Activated B cell treated with CpG ODN at 0.5 μM for 24 hours (primary cell): ENCODE data around the gene ARHGEF25. TPM values are rescaled to one million over a fixed set of nuclear protein-coding genes. Genes with fewer than 3 reads are reported as not detected.

Experiments
- ATAC-seq: fragments of 200-7000 bp; cut with Tn5 transposase; one replicate; pipeline ENCODE4 v1.10.0; 2021; ENCODE audit warnings: low read depth, mild to moderate bottlenecking, moderate library complexity
- CTCF ChIA-PET: fragments of 350-600 bp; sonication (Branson Sonifier 250); formaldehyde crosslinking; loops from one replicate; lab custom pipeline; 2021; ENCODE audit warnings: antibody characterized with exemption; lab: Charles Lee
- POLR2A ChIA-PET: fragments of 350-600 bp; sonication (Branson Sonifier 250); formaldehyde crosslinking; loops from one replicate; lab custom pipeline; 2021; ENCODE audit warnings: antibody characterized with exemption; lab: Charles Lee
- DNase-seq: peaks from one replicate; pipeline ENCODE4 v3.0.0; 2022
- H3K27ac Mint-ChIP-seq: one replicate; pipeline ENCODE4 v1.8.0; 2020; ENCODE audit warnings: mixed read lengths
- H3K27me3 Mint-ChIP-seq: one replicate; pipeline ENCODE4 v1.8.0; 2021; ENCODE audit warnings: mixed read lengths
- H3K36me3 Mint-ChIP-seq: one replicate; pipeline ENCODE4 v1.8.0; 2021; ENCODE audit warnings: low read depth, mixed read lengths
- H3K4me1 Mint-ChIP-seq: one replicate; pipeline ENCODE4 v1.8.0; 2021; ENCODE audit warnings: mixed read lengths
- H3K4me3 Mint-ChIP-seq: one replicate; pipeline ENCODE4 v1.8.0; 2020; ENCODE audit warnings: mild to moderate bottlenecking, mixed read lengths
- H3K9me3 Mint-ChIP-seq: one replicate; pipeline ENCODE4 v1.8.0; 2020; ENCODE audit warnings: mixed read lengths
- intact Hi-C: fragments of 100-400 bp; cut with micrococcal nuclease; formaldehyde crosslinking; loops from one replicate; pipeline ENCODE4 v1.15.1; 2024
- total RNA-seq: library from RNA; stranded (reverse); gene quantifications from 2 replicates; pipeline ENCODE4 v1.2.3, GENCODE V29; 2022
- TF ChIP-seq, protein P1 (sequence below): fragments of 200-600 bp; IDR thresholded peaks from one replicate; pipeline ENCODE4 v1.8.0; 2022; ENCODE audit warnings: antibody characterized with exemption, mild to moderate bottlenecking

The ARHGEF25 gene
- total RNA-seq, 1 donor from 2014 or later = not detected

DNA sequence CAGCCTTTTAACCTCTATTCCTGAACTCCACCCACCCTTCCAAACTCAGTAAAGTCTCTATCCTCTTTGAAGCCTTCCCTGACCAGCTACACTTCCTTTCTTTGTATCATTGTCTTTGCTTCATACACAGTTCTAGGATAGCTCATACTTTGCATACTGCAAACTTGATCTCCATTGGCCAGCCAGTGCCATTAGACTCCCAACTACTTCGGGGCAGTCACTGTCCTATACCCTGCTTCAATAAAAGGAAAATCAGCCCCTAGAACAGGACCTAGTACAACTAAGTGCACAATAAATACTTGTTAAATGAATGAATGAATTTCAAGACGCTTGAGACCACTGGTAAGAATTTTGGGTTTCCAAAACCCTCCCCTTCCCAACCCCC is 20.8 kb upstream of the ARHGEF25 start:
- POLR2A ChIA-PET = interaction anchor here (0.6 to 3.4 kb wide), 5 partner anchors 10 to 109 kb away, joined by 4 to 11 read pairs (median 8); partner anchors contain the start of gene DCTN2
- no peaks in the 10 kb centered on the region for H3K9me3 Mint-ChIP-seq

DNA sequence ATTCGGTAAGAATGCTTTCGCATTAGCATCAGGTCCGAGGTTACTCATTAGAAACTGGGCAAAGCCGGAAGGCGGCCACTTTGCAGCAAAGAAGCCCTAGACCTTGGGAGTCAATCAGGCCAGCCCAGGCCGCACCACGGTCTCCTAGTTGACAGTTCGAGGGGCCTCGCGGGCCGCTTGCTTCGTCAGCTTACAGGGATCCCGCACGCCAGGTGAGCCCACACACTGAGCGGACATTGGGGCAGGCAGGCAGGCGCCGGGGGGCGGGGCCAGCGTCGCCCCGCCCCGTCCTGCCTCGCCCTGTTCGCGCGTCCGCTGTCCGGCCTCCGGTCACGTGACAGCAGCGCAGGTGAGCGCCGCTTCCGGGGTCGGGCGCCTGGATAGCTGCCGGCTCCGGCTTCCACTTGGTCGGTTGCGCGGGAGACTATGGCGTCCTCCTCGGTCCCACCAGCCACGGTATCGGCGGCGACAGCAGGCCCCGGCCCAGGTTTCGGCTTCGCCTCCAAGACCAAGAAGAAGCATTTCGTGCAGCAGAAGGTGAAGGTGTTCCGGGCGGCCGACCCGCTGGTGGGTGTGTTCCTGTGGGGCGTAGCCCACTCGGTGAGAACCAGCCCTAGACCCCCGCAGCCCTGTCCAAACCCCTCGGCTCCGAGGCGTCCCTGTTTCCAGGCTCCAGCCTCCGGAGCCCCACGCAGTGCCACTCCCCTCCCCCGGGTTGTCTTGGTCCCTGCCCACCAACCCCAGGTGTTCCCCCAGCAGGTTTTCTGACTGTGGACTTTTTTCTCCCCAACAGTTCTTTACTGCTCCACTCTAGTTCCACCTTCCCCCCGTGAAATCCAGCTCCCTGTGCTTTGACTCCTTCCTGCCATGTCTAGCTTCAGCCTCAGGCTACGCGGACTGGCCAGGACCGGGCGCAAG is 20.1 kb upstream of the ARHGEF25 start, which contains the start of gene PIP4K2C:
Gene PIP4K2C, plus strand, starts transcription at position 329 of the 918 bp plus-strand sequence. Its CDS starts 98 bp downstream, at position 427.
- Mint-ChIP-seq H3K27me3 (no peaks in the 10 kb centered on the region), H3K4me1 (peaks cover 19% of the 10 kb centered on the region), H3K4me3 (peak within 1 kb of the TSS; percentile 88), H3K36me3 (peaks cover 17% of the 10 kb centered on the region), H3K9me3 (no peaks in the 10 kb centered on the region), H3K27ac (peak within 1 kb of the TSS; percentile 68)
- ATAC-seq = peak; percentile 96
- POLR2A ChIA-PET = interaction anchor here (0.7 to 3.4 kb wide), 7 partner anchors 9 to 132 kb away, joined by 3 to 11 read pairs (median 4); partner anchors contain the start of genes DCTN2 and DDIT3
- peak; percentile 79 for DNase-seq
- TF ChIP-seq, protein P1, sequence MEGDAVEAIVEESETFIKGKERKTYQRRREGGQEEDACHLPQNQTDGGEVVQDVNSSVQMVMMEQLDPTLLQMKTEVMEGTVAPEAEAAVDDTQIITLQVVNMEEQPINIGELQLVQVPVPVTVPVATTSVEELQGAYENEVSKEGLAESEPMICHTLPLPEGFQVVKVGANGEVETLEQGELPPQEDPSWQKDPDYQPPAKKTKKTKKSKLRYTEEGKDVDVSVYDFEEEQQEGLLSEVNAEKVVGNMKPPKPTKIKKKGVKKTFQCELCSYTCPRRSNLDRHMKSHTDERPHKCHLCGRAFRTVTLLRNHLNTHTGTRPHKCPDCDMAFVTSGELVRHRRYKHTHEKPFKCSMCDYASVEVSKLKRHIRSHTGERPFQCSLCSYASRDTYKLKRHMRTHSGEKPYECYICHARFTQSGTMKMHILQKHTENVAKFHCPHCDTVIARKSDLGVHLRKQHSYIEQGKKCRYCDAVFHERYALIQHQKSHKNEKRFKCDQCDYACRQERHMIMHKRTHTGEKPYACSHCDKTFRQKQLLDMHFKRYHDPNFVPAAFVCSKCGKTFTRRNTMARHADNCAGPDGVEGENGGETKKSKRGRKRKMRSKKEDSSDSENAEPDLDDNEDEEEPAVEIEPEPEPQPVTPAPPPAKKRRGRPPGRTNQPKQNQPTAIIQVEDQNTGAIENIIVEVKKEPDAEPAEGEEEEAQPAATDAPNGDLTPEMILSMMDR = no peak
- CTCF ChIA-PET = interaction anchor here (4.2 kb wide), 1 partner anchor 9 kb away, joined by 21 read pairs; no protein-coding TSS in a partner anchor
- intact Hi-C loops = loop anchor here (1.0 kb wide), 3 partner anchors 8 to 69 kb away; partner anchors contain the start of genes DTX3 and MBD6

More for the DNA sequence above, 20.8 kb upstream of the ARHGEF25 start:
- peaks cover 11% of the 10 kb centered on the region for H3K36me3 Mint-ChIP-seq
- DNase-seq (no peak), ATAC-seq (no peak)
- no peaks in the 10 kb centered on the region for H3K27me3 Mint-ChIP-seq
- TF ChIP-seq, protein P1 = no peak
- H3K27ac Mint-ChIP-seq = peak overlapping the region; percentile 65
- CTCF ChIA-PET = interaction anchor here (0.7 to 4.2 kb wide), 2 partner anchors 8 to 73 kb away, joined by 3 to 21 read pairs; no protein-coding TSS in a partner anchor
- intact Hi-C loops = no loop called here
- H3K4me1 Mint-ChIP-seq = peaks cover 19% of the 10 kb centered on the region
- peak overlapping the region; percentile 88 for H3K4me3 Mint-ChIP-seq

DNA sequence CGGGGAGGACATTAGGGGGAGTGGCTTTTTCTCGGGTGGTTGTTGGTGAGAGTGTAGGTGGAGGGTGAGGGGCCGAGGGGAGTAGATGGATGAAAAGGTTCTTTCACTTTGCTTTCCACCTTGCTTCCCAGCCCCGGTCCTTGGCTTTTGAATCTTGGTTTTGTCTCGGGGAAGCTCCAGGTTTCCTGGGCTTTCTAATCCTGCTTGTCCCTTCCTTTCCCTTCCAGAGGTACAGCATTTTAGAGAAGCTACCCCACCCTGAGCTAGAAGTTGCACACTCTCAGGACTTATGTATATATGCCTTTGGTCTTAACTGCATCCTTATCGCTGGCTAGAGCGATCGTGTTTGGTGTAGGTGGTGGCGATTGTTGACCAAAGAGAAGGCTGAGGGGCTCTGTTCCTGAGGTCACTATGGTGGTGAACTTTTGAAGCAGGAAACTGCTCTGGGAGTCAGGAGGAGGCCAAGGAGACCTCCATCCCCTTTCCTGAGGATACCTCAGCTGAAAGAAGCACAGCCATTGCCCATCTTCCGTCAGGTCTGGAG is 19.4 kb upstream of the ARHGEF25 start:
- H3K4me3 Mint-ChIP-seq = peak overlapping the region; percentile 88
- ChIA-PET POLR2A (interaction anchor here (0.7 to 3.4 kb wide), 7 partner anchors 8 to 133 kb away, joined by 3 to 11 read pairs (median 4); partner anchors contain the start of genes DCTN2 and DDIT3), CTCF (interaction anchor here (4.2 kb wide), 1 partner anchor 10 kb away, joined by 21 read pairs; no protein-coding TSS in a partner anchor)
- ATAC-seq (no peak), DNase-seq (no peak)
- peak overlapping the region; percentile 68 for H3K27ac Mint-ChIP-seq
- intact Hi-C loops = loop anchor here (1.0 kb wide), 3 partner anchors 9 to 70 kb away; partner anchors contain the start of genes DTX3 and MBD6
- peaks cover 23% of the 10 kb centered on the region for H3K36me3 Mint-ChIP-seq
- H3K9me3 Mint-ChIP-seq = no peaks in the 10 kb centered on the region
- H3K27me3 Mint-ChIP-seq = no peaks in the 10 kb centered on the region
- TF ChIP-seq, protein P1 = no peak
- H3K4me1 Mint-ChIP-seq = peaks cover 19% of the 10 kb centered on the region

DNA sequence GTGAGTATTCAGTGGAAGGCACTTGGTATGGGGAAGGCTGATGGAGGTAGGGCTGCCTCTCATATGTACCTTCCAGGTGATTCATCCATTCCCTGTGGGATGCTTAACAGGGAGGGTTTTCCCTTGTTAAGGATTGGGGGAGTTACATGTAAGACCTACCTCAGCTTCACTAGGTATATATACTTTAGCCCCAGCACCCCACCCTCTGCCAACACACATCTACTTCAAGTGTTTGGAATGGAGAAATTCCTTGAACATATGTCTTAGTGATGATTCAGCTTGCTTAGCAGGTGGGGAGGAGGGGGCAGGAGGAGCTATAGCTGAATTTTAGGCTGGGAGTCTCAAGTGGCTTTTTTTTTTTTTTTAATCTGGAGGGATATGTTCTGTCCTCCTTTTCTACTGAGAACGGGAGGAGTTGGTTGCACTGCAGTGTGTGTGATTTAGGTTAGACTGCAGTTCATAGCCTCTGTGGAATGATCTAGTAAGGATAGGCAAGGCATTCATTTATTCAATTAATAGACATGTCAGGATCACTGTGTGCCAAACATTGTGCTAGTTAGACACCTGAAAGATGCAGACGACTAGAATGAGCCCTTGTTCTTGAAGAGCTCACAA is 18.6 kb upstream of the ARHGEF25 start:
- DNase-seq = no peak
- peaks cover 19% of the 10 kb centered on the region for H3K4me1 Mint-ChIP-seq
- H3K4me3 Mint-ChIP-seq = peak overlapping the region; percentile 88
- H3K27ac Mint-ChIP-seq = no peak overlapping the region
- intact Hi-C loops = no loop called here
- no peaks in the 10 kb centered on the region for H3K9me3 Mint-ChIP-seq
- POLR2A ChIA-PET = interaction anchor here (0.5 to 3.4 kb wide), 5 partner anchors 12 to 134 kb away, joined by 3 to 11 read pairs (median 4); partner anchors contain the start of genes DCTN2 and DTX3
- ATAC-seq = no peak
- TF ChIP-seq, protein P1 = no peak
- H3K27me3 Mint-ChIP-seq = no peaks in the 10 kb centered on the region
- CTCF ChIA-PET = interaction anchor here (0.7 to 4.2 kb wide), 4 partner anchors 10 to 134 kb away, joined by 4 to 21 read pairs (median 6); no protein-coding TSS in a partner anchor
- peaks cover 31% of the 10 kb centered on the region for H3K36me3 Mint-ChIP-seq
